ENCODE data around the gene PTBP3. TPM values are rescaled to one million over a fixed set of nuclear protein-coding genes. Genes with fewer than 3 reads are reported as not detected.

Gene PTBP3
- total RNA-seq, 2 donors from 2014 or later: 83.3 to 94.8 TPM

DNA sequence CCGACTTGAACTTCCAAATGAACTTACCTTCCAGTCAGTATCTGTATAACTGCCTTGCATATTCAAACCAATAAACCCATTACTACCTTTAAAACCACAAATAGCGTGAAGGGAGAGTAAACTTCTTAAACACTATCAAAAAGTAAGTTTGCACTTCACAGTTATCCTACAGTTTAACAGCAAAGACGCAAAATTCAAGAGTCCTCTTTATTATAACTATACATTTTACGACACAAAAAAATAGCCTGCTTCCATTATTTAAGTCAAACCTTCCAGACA lies 1.8 kb downstream of the PTBP3 start:
- Histone ChIP-seq H3K27ac (ENCODE audit: low read depth, low read length) (no peak overlapping the region), H3K4me3 (ENCODE audit: low read length) (peak overlapping the region; percentile 97), H3K36me3 (ENCODE audit: control insufficient read depth, insufficient read depth, low read length) (peaks cover 14% of the 10 kb centered on the region), H3K9ac (ENCODE audit: extremely low read depth, low read length, poor library complexity, severe bottlenecking) (peak overlapping the region; percentile 81), H3K27me3 (ENCODE audit: control insufficient read depth, insufficient read depth, low read length, poor library complexity, severe bottlenecking) (no peaks in the 10 kb centered on the region), H3K9me3 (ENCODE audit: control insufficient read depth, low read length) (no peaks in the 10 kb centered on the region), H3K4me1 (ENCODE audit: control insufficient read depth, insufficient read depth, low read length) (no peaks in the 10 kb centered on the region)
- no peak for DNase-seq
- 43 to 58% methylated on average over 3 to 4 of the region's 4 CpGs for WGBS, 2 experiments (ENCODE audit: insufficient coverage in 1 of 2, insufficient read length in 1 of 2)
- Mint-ChIP-seq H3K4me1 (peaks cover 17% of the 10 kb centered on the region), H3K27ac (no peak overlapping the region), H3K36me3 (ENCODE audit: low read depth) (peaks cover 3% of the 10 kb centered on the region), H3K27me3 (ENCODE audit: insufficient read depth) (no peaks in the 10 kb centered on the region), H3K4me3 (peak overlapping the region; percentile 89), H3K9me3 (no peaks in the 10 kb centered on the region)
- TF ChIP-seq, protein P1, sequence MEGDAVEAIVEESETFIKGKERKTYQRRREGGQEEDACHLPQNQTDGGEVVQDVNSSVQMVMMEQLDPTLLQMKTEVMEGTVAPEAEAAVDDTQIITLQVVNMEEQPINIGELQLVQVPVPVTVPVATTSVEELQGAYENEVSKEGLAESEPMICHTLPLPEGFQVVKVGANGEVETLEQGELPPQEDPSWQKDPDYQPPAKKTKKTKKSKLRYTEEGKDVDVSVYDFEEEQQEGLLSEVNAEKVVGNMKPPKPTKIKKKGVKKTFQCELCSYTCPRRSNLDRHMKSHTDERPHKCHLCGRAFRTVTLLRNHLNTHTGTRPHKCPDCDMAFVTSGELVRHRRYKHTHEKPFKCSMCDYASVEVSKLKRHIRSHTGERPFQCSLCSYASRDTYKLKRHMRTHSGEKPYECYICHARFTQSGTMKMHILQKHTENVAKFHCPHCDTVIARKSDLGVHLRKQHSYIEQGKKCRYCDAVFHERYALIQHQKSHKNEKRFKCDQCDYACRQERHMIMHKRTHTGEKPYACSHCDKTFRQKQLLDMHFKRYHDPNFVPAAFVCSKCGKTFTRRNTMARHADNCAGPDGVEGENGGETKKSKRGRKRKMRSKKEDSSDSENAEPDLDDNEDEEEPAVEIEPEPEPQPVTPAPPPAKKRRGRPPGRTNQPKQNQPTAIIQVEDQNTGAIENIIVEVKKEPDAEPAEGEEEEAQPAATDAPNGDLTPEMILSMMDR (conservative IDR thresholded peaks at IDR 0.05): no peak

DNA sequence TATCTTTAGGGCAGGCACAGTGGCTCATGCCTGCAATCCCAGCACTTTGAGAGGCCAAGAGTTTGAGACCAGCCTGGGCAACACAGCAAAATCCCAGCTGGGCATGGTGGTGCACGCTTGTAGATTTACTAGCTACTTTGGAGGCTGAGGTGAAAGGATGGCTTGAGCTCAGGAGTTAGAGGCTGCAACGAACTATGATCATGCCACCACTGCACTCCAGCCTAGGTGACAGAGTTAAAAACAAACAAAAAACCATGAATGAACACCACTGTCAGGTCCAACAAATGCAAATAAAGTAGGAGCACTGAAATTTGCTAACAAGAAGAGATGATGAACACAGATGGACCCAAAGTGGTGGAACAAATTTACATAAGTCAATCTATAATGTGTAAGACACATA lies 4.9 kb downstream of the PTBP3 start:
- H3K27me3 Mint-ChIP-seq (ENCODE audit: insufficient read depth): no peaks in the 10 kb centered on the region
- DNase-seq: no peak
- H3K36me3 ChIP-seq (ENCODE audit: control insufficient read depth, insufficient read depth, low read length): peaks cover 14% of the 10 kb centered on the region
- no peaks in the 10 kb centered on the region for H3K9me3 ChIP-seq (ENCODE audit: control insufficient read depth, low read length)
- peak overlapping the region; percentile 8 for H3K27ac Mint-ChIP-seq
- no peaks in the 10 kb centered on the region for H3K4me1 ChIP-seq (ENCODE audit: control insufficient read depth, insufficient read depth, low read length)
- H3K9me3 Mint-ChIP-seq: no peaks in the 10 kb centered on the region
- no peak overlapping the region for H3K4me3 Mint-ChIP-seq
- no peak overlapping the region for H3K4me3 ChIP-seq (ENCODE audit: low read length)
- no peak overlapping the region for H3K27ac ChIP-seq (ENCODE audit: low read depth, low read length)
- no peaks in the 10 kb centered on the region for H3K27me3 ChIP-seq (ENCODE audit: control insufficient read depth, insufficient read depth, low read length, poor library complexity, severe bottlenecking)
- H3K36me3 Mint-ChIP-seq (ENCODE audit: low read depth): peaks cover 3% of the 10 kb centered on the region
- no peak overlapping the region for H3K9ac ChIP-seq (ENCODE audit: extremely low read depth, low read length, poor library complexity, severe bottlenecking)
- 92 to 93% methylated on average over 2 of the region's 2 CpGs for WGBS, 2 experiments (ENCODE audit: insufficient coverage in 1 of 2, insufficient read length in 1 of 2)
- peaks cover 19% of the 10 kb centered on the region for H3K4me1 Mint-ChIP-seq
- TF ChIP-seq, protein P1 (conservative IDR thresholded peaks at IDR 0.05): no peak

DNA sequence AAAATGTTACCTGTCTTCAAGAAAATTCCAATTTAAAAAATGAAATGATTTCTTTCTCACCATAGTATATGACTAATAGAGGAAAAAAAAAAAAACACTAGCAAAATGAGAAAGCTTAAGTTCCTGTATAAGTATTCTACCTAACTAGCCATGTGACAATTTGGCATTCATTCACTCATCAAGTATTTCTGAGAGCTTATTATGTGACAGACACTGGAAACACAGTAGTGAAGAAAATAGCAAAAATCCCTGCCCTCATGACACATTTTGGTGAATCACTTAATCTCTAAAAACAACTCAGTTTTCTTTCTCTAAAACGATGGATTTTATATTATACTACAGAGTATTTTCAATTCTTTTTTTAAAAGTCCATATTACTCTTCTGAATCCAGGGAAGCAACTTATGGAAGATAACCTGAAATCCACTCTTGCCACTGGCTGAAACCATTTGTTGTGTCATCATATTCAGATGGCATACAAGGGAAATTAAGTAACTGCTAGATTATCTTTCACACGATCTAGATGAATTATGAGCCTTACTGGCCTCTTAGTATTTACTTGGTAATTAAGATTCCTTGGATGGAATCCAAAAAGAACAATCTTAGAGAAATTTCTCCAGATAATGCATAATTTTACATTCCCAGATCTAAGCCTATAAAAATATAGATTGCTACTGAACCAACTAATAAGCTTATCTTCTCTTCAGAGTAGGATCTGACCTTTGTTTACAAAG lies 5.5 kb downstream of the PTBP3 start:
- DNase-seq: no peak
- Mint-ChIP-seq H3K27me3 (ENCODE audit: insufficient read depth) (no peaks in the 10 kb centered on the region), H3K27ac (no peak overlapping the region), H3K9me3 (no peaks in the 10 kb centered on the region), H3K4me3 (no peak overlapping the region), H3K4me1 (peaks cover 19% of the 10 kb centered on the region), H3K36me3 (ENCODE audit: low read depth) (peaks cover 3% of the 10 kb centered on the region)
- peaks cover 14% of the 10 kb centered on the region for H3K36me3 ChIP-seq (ENCODE audit: control insufficient read depth, insufficient read depth, low read length)
- H3K9me3 ChIP-seq (ENCODE audit: control insufficient read depth, low read length): no peaks in the 10 kb centered on the region
- no peak overlapping the region for H3K27ac ChIP-seq (ENCODE audit: low read depth, low read length)
- H3K4me3 ChIP-seq (ENCODE audit: low read length): no peak overlapping the region
- no peaks in the 10 kb centered on the region for H3K27me3 ChIP-seq (ENCODE audit: control insufficient read depth, insufficient read depth, low read length, poor library complexity, severe bottlenecking)
- TF ChIP-seq, protein P1 (conservative IDR thresholded peaks at IDR 0.05): no peak
- 95 to 100% methylated on average over 1 to 2 of the region's 2 CpGs for WGBS, 2 experiments (ENCODE audit: insufficient coverage in 1 of 2, insufficient read length in 1 of 2)
- no peak overlapping the region for H3K9ac ChIP-seq (ENCODE audit: extremely low read depth, low read length, poor library complexity, severe bottlenecking)
- no peaks in the 10 kb centered on the region for H3K4me1 ChIP-seq (ENCODE audit: control insufficient read depth, insufficient read depth, low read length)
